ENCODE results near the gene KANSL2.
"Not testable (repeated sequence)": the region's sequence is repeated elsewhere in the genome, so short reads cannot be mapped to it uniquely, and the experiment has no call there.

KANSL2 gene, protein sequence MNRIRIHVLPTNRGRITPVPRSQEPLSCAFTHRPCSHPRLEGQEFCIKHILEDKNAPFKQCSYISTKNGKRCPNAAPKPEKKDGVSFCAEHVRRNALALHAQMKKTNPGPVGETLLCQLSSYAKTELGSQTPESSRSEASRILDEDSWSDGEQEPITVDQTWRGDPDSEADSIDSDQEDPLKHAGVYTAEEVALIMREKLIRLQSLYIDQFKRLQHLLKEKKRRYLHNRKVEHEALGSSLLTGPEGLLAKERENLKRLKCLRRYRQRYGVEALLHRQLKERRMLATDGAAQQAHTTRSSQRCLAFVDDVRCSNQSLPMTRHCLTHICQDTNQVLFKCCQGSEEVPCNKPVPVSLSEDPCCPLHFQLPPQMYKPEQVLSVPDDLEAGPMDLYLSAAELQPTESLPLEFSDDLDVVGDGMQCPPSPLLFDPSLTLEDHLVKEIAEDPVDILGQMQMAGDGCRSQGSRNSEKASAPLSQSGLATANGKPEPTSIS

DNA sequence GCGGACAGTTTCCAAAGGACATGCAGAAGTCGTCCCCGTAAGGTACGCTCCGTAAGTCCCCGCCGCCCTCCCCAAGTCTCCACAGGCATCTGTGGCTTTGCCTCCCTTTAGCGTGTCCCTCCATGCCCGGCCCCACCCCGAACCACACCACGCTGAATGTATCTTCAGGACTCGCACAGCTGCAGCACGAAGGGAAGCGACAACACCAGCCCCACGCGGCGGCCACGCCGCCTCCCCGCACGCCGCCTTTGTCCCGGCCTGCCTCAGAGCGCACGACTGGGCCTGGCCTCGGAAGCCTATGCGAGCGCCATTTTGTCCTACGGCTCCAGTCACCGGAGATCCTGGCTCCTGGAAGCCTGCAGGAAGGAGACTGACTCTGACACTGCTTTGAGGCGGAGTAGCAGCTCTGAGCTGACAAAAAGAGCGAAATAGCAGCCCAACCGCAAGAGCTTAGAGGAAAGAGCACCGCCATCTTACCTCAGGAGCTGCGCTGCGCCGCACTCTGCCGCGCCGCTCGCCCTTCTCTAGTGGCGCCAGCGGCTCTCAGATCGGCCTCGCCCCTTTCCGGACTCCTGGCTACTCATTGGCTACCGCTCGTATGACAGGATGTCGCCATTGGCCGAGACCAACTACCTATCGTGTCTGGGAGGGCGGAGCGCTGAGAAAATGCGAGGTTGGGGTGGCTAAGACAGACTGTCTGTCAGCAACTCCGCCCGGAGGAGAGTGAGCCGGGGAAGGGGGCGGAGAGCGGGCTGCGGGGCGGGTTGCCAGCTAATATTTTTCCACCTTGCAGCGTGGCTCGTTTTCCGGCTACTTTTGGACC, at the start of gene KANSL2:
Gene KANSL2, minus strand, starts transcription at position 529 of the 823 bp plus-strand sequence. CDS start 606 bp downstream, outside the sequence.
- DNase-seq = peak; percentile 96 to 97

DNA sequence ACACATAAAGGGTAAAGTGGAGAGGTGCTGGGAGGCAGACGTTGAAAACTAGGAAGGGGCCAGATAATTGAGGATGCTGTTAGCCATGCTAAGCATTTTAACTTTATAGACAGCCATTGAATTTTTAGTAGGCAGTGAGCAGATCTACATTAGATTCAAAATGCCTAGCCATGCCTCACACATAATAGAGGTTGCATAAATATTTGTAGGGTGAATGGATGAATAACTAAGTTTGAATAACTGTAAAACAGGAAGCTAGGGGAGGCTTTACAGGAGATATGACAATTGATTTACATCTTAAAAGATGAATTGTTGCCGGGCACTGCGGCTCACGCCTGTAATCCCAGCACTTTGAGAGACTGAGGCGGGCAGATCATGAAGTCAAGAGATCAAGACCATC, 46.8 kb upstream of the KANSL2 start:
- no peak for DNase-seq

DNA sequence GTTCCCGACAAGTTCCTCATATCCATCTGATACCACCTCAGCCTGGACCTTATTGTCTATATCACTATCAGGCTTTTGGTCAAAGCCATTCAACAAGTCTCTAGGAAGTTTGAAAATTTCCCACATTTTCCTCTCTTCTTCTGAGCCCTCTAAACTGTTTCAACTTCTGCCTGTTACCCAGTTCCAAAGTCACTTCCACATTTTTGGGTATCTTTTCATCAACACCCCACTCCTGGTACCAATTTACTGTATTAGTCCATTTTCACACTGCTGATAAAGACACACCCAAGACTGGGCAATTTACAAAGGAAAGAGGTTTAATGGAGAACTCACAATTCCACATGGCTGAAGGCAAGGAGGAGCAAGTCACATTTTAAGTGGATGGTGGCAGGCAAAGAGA, 38.7 kb upstream of the KANSL2 start:
- DNase-seq = not testable (repeated sequence)

DNA sequence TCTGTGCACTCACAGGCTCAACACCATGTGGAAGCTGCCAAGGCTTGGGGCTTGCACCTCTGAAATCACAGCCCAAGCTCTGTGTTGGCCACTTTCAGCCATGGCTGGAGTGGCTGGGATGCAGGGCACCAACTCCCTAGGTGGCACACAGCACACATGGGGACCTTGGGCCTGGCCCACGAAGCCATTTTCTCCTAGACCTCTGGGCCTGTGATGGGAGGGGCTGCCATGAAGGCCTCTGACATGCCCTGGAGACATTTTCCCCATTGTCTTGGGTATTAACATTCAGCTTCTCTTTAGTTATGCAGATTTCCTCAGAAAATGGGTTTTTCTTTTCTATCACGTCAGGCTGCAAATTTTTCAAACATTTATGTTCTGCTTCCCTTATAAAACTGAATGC, 38.1 kb upstream of the KANSL2 start:
- DNase-seq = not testable (repeated sequence)

DNA sequence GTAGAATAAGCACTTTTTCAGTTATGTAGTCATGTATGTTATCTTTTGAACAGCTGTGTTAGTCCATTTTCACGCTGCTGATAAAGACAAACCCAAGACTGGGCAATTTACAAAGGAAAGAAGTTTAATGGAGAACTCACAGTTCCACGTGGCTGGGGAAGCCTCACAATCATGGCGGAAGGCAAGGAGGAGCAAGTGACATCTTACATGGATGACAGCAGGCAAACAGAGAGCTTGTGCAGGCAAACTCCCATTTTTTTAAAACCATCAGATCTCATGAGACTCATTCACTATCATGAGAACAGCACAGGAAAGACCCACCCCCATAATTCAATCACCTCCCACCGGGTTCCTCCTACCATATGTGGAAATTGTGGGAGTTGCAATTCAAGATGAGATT, 37.0 kb upstream of the KANSL2 start:
- not testable (repeated sequence) for DNase-seq

DNA sequence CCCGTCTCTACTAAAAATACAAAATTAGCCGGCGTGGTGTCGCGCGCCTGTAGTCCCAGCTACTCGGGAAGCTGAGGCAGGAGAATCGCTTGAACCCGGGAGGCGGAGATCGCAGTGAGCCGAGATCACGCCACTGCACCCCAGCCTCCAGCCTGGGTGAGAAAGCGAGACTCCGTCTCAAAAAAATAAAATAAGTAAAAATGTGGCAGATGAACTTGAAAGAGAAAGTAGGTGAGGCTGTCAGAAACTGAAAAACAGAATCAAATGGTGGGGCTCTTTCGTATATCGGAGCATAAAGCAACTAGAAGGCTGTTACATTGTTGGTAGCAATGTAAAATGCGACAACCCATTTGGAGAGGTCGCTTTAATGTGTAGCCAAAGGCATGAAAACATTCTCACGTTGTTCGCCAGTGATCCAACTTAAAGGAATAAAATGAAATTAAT, 35.2 kb upstream of the KANSL2 start:
- no peak for DNase-seq

DNA sequence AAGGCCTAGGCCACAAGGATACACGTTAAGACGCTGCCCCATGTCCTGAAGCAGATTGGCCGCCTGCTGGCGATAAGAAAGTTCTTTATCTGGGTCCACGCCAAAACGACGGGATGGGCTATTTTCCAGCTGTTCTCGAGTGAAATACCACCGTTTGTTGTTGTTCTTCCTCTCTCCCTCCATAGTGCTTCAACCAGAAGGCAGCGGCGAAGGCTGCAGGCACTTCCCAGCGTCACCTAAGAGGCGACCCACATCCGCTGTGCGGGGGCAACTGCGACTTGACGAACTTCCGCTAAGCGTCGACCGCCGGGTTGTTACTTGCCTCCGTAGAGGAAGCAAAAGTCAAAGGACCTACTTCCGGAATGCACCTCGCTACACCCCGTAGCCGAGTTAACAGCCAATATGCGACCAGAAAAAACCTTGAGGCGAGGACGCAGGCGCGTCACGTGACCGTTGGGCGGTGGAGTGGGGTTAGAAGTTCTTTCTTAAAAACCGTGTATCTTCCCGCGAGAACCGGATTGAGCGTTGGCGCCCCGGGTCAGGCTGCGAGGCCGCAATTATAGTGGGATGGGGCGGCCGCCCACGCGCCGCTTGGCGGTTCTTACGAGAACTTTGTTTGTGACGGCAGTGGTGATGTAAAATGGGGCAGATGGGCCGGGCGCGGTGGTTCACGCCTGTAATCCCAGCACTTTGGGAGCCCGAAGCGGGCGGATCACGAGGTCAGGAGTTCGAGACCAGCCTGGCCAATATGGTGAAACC, 34.6 kb upstream of the KANSL2 start, which contains the start of gene CCNT1:
Gene CCNT1, minus strand, starts transcription at position 215 of the 759 bp plus-strand sequence. Its CDS starts 32 bp downstream, at position 183.
- DNase-seq = peak; percentile 99 to 100

DNA sequence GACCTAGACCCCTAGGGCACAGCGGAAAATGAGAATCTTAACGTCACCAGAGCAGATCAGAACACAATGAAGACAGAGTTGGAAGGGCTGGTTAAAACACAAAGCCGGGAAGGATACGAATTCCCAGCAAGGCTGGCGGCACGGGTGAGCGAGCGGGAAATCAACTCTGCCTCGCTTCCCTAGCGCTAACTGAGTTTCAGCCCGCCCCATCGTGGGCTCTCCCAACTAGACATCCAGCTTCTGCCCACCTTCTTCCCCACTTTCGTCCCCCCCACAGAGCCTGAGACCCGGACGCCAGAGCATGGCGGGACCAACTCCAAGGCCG, 34.1 kb upstream of the KANSL2 start:
- no peak for DNase-seq

DNA sequence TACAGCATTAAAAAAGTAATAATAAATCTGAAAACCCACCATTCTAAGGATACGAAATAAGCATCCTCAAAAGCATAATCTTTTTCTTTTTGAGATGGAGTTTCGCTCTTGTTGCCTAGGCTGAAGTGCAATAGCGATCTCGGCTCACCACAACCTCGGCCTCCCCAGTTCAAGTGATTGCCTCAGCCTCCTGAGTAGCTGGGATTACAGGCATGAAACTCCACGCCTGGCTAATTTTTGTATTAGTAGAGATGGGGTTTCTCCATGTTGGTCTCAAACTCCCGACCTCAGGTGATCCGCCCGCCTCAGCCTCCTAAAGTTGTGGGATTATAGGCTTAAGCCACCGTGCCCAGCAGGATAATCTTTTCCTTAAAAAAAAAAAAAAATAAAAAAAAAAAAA, 30.2 kb upstream of the KANSL2 start:
- no peak for DNase-seq

DNA sequence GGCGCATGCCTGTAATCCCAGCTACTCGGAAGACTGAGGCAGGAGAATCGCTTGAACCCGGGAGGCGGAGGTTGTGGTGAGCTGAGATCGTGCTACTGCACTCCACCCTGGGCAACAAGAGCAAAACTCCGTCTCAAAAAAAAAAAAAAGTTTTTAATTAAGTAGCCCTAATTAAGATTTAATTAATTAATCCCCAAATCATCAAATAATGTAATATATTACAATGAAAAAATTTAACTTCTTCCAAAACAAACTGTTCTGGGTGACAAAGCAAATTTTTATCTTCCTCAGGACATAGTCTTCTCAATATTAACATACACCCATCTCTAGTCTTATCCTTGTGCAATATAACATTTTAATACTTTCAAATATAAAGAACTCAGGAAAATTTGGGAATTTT, 16.8 kb upstream of the KANSL2 start:
- DNase-seq = not testable (repeated sequence)

DNA sequence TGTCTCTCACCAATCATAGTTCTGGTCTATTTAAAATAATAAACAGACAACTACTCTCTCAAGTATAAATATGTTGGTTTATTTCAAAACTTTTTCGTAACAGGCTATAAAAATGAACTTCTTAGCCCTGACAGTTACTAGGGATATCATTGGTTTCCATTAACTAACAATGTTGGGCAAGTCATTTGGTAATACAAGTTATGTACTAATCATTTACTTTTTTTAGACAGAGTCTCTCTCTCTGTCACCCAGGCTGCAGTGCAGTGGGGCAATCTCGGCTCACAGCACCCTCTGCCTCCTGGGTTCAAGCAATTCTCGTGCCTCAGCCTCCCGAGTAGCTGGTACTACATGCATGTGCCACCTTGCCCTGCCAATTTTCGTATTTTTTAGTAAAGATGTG, 14.6 kb upstream of the KANSL2 start:
- DNase-seq = no peak

DNA sequence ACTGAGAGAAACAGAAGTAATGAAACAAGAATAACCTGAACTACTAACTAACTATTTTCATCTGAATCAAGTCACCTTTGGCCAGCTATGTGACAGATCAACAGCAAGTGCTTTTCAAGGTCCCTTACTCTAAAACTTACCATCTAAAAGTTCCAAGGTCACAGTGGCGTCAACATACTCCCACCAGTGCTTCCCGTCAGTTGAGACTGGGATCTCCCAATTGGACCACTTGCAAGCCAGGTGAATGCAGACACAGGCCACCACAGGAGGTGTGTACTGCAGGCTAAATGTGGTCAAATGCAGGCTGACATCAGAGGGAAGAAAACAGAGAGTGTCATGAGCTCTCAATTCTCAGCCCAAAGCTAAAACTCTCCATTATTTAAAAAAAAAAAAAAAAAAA, 13.8 kb upstream of the KANSL2 start:
- no peak for DNase-seq

DNA sequence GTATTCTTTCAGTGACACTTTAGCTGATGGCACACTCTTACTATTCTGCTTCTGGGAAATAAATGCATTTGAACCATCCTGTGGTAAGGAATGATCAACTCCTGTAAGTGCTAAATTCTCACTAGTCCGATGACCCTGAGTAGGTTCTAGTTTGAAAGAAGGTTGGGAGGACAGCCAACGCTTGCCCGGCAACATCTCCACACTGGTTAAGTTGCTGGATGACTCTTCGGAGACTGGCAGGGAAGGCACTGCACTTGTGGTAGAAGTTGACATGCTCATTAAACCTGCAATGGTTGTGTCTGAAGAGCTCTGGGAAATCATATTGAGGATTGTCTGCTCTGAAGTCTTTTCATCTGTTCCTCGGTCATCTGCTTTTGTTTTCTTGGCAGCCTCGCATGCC, 12.0 kb upstream of the KANSL2 start:
- DNase-seq = no peak

DNA sequence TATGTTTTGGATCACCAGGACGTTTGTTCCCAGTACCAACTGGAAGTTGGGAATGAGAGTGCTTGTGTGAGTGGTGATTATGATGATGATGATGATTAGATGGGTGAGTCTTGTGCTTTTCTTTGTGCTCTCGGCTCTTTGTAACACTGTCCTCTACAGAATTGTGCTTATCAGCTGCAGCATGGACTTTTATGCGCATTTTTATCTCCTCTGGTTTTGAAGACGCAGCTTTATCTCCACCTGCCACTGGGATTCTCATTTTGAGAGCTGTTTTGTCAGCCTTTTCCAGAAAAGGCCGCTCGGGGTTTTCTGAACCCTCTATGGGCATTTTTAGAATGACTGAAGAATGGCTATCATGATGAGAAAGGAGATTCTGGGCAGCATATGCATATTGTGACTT, 11.5 kb upstream of the KANSL2 start:
- no peak for DNase-seq

DNA sequence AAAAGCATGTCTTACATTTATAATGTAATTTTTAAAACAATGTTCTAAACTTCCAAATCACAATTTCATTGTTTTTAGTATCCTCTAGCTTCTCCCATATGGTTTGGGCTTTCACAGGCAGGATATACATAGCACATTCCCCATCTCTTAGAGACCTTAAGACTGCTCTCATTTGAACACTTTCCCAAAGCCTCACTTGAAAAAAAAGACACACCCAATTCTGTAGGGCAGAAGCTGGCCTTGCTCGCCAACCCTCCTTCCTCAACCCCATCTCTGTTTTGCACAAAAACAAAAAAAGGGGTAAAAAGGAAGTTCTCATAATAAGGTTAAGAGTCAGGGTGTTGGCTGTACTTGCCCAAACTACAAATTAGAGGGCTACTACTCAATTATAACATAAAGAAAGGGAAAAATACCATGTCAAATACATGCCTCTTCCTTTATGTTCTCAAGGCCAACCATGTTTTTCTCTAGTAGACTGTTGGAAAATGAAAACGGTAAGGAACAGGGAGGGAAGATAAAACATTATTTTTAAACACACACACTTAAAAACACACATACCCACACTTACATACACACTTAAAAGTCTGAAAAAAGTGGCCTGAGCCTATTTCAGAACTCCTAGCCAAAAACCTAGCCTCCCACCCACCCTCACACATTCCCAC, 9.9 kb upstream of the KANSL2 start:
- no peak for DNase-seq

DNA sequence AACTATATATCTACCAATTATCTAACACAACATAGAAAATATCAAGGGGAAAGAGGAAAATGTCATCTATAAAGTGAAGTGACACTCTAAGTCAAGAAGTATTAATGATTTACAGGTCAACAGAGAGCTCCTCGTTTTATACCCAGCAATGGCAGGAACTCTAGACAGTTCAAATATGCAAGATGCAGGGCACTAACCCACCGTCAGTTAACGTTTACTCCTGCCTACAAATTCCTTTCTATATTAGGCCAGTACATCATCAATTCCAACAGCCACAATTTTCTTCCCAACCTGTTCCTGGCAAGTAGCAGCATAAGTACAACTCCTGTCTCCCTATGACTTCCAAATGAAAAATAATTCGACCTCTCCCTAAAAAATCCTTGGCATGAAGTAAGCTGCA, 9.0 kb upstream of the KANSL2 start:
- DNase-seq = no peak

DNA sequence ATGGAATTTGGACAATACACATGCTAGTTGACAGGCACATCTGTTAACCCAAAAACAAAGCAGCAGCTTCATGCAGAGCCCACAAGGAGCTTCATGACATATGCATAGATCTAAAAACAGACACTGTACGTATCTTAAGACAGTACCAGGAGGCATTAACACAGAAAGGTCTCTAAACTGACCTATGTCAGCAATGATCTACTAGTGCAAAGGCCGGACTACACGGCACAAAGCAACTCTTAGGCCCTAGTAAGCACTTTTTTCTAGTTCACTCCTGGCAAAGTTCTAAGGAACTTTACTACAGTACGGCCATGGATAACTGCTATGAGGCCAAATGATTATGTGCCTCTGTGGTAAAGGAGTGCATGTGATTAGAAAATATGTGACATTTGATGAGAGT, 8.4 kb upstream of the KANSL2 start:
- DNase-seq = no peak

DNA sequence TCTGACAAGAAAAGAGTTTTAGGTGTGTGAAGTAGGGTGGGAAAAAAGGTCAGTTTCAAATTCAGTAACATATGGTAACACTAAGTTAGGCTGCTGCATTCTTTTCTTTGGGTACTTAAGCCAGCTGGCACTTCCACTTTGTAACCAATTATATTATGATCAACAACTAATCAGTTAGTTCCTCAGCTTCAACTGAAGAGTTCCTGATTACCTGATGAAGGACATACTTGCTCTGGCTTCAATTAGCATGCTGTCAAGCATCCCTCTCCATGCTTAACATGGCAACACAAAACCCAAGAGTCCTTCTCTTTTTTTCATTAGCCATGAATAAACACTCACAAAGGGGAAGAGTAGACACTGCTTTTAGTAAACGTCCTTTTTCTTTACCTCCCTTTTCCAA, 6.8 kb upstream of the KANSL2 start:
- DNase-seq = no peak

DNA sequence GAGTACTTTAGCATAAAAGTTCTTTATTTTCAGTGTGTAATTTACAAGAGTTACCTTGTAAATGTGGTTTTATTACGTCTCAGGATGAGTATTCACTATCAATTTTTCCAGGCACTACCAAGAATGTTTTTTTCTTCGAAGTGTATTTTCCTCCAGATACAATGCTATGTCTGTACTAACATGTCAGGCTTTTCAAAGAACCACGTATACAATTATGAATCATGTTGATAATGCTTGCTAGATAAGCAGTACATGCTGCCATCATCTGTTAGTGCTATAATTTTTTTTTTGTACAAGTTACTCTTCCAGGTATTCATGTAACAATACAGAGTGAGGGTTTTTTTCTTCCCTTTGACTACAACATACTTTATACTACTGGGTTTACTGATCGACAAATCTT, 5.6 kb upstream of the KANSL2 start:
- DNase-seq = no peak

DNA sequence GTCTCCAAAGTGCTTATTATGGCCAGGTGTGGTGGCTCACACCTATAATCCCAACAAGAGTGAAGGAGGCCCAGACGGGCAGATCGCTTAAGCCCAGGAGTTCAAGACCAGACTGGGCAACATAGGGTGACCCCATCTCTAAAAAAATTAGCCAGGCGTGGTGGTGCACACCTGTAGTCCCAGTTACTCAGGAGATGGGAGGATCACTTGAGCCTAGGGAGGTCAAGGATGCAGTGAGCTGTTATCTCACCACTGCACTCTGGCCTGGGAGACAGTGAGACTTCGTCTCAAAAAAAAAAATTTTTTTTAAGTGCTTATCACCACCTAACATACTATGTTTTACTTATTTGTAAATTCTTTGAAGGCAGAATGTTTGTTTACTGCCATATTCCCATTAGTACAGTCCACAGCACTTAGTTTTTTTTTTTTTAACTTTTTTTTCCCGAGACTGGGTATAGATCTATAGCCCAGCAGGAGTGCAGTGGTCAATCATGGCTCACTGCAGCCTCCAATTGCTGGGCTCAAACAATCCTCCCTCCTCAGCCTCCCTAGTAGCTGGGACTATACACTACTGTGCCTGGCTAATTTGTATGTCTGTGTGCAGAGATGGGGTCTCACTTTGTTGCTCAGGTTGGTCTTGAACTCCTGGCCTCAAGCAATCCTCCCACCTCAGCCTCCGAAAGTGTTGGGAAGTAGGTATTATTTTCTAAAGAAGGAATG, 4.7 kb upstream of the KANSL2 start:
- no peak for DNase-seq

DNA sequence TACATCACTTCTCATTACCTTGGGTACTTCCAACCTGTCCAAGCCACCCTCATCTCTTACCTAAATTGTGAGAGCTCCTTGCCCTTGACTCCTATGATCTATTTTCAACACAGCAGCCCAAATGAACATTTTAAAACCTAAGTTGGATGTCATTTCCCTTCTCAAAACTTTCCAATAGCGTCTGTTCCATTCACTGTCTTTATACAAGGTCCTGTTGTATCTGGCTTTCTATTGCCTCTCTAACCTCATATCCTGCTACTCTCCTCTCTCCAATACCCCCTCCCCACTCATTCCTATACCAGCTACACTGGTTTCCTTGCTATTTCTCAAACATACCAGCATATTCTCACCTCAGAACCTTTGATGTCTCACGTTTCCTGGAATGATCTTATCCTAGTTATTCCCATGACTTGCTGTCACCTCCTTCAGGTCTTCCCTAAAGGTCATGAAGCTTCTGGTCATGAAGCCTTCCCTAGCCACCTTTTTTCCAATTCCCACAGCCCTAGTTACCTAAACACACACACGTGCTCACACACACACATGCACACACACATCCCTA, 4.1 kb upstream of the KANSL2 start:
- no peak for DNase-seq

DNA sequence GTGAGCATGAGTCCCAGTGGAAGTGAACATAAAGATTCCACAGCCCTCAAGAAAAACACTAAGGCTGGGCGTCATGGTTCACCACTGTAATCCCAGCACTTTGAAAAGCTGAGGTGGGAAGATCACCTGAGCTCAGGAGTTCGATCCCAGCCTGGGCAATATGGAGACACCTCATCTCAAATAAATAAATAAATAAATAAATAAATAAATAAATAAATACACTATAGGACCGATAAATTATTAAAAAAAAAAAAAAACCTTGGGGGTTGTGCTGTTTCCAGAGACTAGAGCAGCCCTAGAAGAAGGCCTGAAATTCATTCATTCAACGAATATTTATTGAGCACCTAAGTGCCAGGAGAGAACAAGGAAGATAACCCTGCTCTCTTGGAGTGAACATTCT, 1.5 kb upstream of the KANSL2 start:
- no peak for DNase-seq

Data from CD4-positive, alpha-beta T cell treated with Interleukin-1 beta for 1 hour (primary cell).